HUES64 (cell line): ENCODE data around the gene PHACTR4.
A peak's percentile ranks its signal among the peaks of the same experiment; 100 is the strongest.
"Not testable (repeated sequence)": the region's sequence is repeated elsewhere in the genome, so short reads cannot be mapped to it uniquely, and the experiment has no call there.

Source experiments
- H3K27ac ChIP-seq: 2 replicates; pipeline ENCODE4 v1.7.0; 2013; ENCODE audit warnings: low read depth, low read length, inconsistent platforms
- H3K27me3 ChIP-seq: 2 replicates; pipeline ENCODE4 v1.6.1; 2013; ENCODE audit warnings: mild to moderate bottlenecking, low read length; ENCODE audit not compliant: insufficient read depth
- H3K36me3 ChIP-seq: 2 replicates; pipeline ENCODE4 v1.6.1; 2013; ENCODE audit warnings: mild to moderate bottlenecking, low read length; ENCODE audit not compliant: insufficient read depth
- H3K4me1 ChIP-seq: 2 replicates; pipeline ENCODE4 v1.6.1; 2013; ENCODE audit warnings: mild to moderate bottlenecking, low read length, moderate library complexity; ENCODE audit not compliant: insufficient read depth
- H3K4me3 ChIP-seq: 2 replicates; pipeline ENCODE4 v1.5.1; 2013; ENCODE audit warnings: mild to moderate bottlenecking, low read length, moderate library complexity
- H3K9ac ChIP-seq: 2 replicates; pipeline ENCODE4 v1.6.1; 2013; ENCODE audit warnings: mild to moderate bottlenecking, low read depth, low read length
- H3K9me3 ChIP-seq: 2 replicates; pipeline ENCODE4 v1.6.1; 2013; ENCODE audit warnings: low read depth, low read length; ENCODE audit not compliant: insufficient read depth
- WGBS: fragments of 150-250, 120-280 bp; methylation state at CpG from one replicate; pipeline ENCODE4 v1.1.7; 2013; ENCODE audit warnings: missing lambda C conversion rate; 5-methylcytosine and 5-hydroxymethylcytosine counted together

The PHACTR4 gene

GRCh38 chr1:28340221-28340974 is 29.1 kb upstream of the PHACTR4 start:
- WGBS: 92% methylated on average over 4 of the region's 4 CpGs
- Histone ChIP-seq H3K4me3 (no peak overlapping the region), H3K36me3 (peaks cover 7% of the 10 kb centered on the region), H3K27ac (no peak overlapping the region), H3K27me3 (no peaks in the 10 kb centered on the region), H3K9ac (no peak overlapping the region), H3K4me1 (no peaks in the 10 kb centered on the region), H3K9me3 (no peaks in the 10 kb centered on the region)

- Histone ChIP-seq H3K9ac (no peak overlapping the region), H3K36me3 (no peaks in the 10 kb centered on the region), H3K4me1 (no peaks in the 10 kb centered on the region), H3K27ac (no peak overlapping the region), H3K27me3 (no peaks in the 10 kb centered on the region), H3K4me3 (no peak overlapping the region), H3K9me3 (no peaks in the 10 kb centered on the region)
- 80% methylated on average over 2 of the region's 2 CpGs for WGBS
Observed at GRCh38 chr1:28341591-28341990, 27.9 kb upstream of the PHACTR4 start.

GRCh38 chr1:28343405-28343804 is 26.1 kb upstream of the PHACTR4 start:
- Histone ChIP-seq H3K4me1 (no peaks in the 10 kb centered on the region), H3K36me3 (no peaks in the 10 kb centered on the region), H3K4me3 (no peak overlapping the region), H3K9me3 (no peaks in the 10 kb centered on the region), H3K27me3 (no peaks in the 10 kb centered on the region), H3K9ac (no peak overlapping the region), H3K27ac (no peak overlapping the region)
- WGBS: 100% methylated on average over 2 of the region's 2 CpGs

- H3K27ac ChIP-seq, H3K9me3 ChIP-seq, H3K4me3 ChIP-seq, H3K4me1 ChIP-seq, H3K36me3 ChIP-seq, H3K27me3 ChIP-seq, H3K9ac ChIP-seq: not testable (repeated sequence)
- WGBS: 96% methylated on average over 8 of the region's 8 CpGs
Observed at GRCh38 chr1:28353248-28353810, 16.2 kb upstream of the PHACTR4 start.

GRCh38 chr1:28354121-28354520 is 15.4 kb upstream of the PHACTR4 start:
- Histone ChIP-seq H3K27me3 (no peaks in the 10 kb centered on the region), H3K27ac (no peak overlapping the region), H3K4me3 (no peak overlapping the region), H3K36me3 (no peaks in the 10 kb centered on the region), H3K9me3 (no peaks in the 10 kb centered on the region), H3K9ac (no peak overlapping the region), H3K4me1 (no peaks in the 10 kb centered on the region)
- 82% methylated on average over 3 of the region's 3 CpGs for WGBS

GRCh38 chr1:28358716-28359115 is 10.8 kb upstream of the PHACTR4 start:
- H3K4me3 ChIP-seq: no peak overlapping the region
- H3K4me1 ChIP-seq: no peaks in the 10 kb centered on the region
- 97% methylated on average over 3 of the region's 3 CpGs for WGBS
- H3K27ac ChIP-seq: no peak overlapping the region
- no peaks in the 10 kb centered on the region for H3K9me3 ChIP-seq
- H3K9ac ChIP-seq: no peak overlapping the region
- H3K27me3 ChIP-seq: no peaks in the 10 kb centered on the region
- no peaks in the 10 kb centered on the region for H3K36me3 ChIP-seq

GRCh38 chr1:28359592-28360239 is 9.8 kb upstream of the PHACTR4 start:
- H3K36me3 ChIP-seq: no peaks in the 10 kb centered on the region
- no peaks in the 10 kb centered on the region for H3K4me1 ChIP-seq
- no peak overlapping the region for H3K4me3 ChIP-seq
- H3K9ac ChIP-seq: no peak overlapping the region
- H3K9me3 ChIP-seq: no peaks in the 10 kb centered on the region
- 56% methylated on average over 6 of the region's 7 CpGs for WGBS
- H3K27ac ChIP-seq: no peak overlapping the region
- no peaks in the 10 kb centered on the region for H3K27me3 ChIP-seq

- no peaks in the 10 kb centered on the region for H3K27me3 ChIP-seq
- no peak overlapping the region for H3K9ac ChIP-seq
- H3K4me1 ChIP-seq: peaks cover 5% of the 10 kb centered on the region; the same call in 1 of the 2 replicates
- no peaks in the 10 kb centered on the region for H3K36me3 ChIP-seq
- 86% methylated on average over 4 of the region's 4 CpGs for WGBS
- no peak overlapping the region for H3K27ac ChIP-seq
- H3K4me3 ChIP-seq: no peak overlapping the region
- H3K9me3 ChIP-seq: no peaks in the 10 kb centered on the region
Observed at GRCh38 chr1:28364888-28365287, 4.7 kb upstream of the PHACTR4 start.

GRCh38 chr1:28365864-28366263 is 3.7 kb upstream of the PHACTR4 start:
- H3K9me3 ChIP-seq: no peaks in the 10 kb centered on the region
- H3K9ac ChIP-seq: no peak overlapping the region
- H3K36me3 ChIP-seq: no peaks in the 10 kb centered on the region
- H3K4me1 ChIP-seq: peaks cover 5% of the 10 kb centered on the region; the same call in 1 of the 2 replicates
- H3K27ac ChIP-seq: no peak overlapping the region
- no peak overlapping the region for H3K4me3 ChIP-seq
- H3K27me3 ChIP-seq: no peaks in the 10 kb centered on the region
- 88% methylated on average over 7 of the region's 7 CpGs for WGBS

GRCh38 chr1:28368608-28369007 is 932 bp upstream of the PHACTR4 start:
- H3K36me3 ChIP-seq, H3K27ac ChIP-seq, H3K4me3 ChIP-seq, H3K9ac ChIP-seq, H3K27me3 ChIP-seq, H3K9me3 ChIP-seq, H3K4me1 ChIP-seq: not testable (repeated sequence)
- WGBS: 96% methylated on average over 15 of the region's 15 CpGs

- H3K27me3 ChIP-seq: no peaks in the 10 kb centered on the region
- WGBS: 47% methylated on average over 26 of the region's 32 CpGs
- H3K4me1 ChIP-seq: peaks cover 5% of the 10 kb centered on the region; the same call in 1 of the 2 replicates
- H3K36me3 ChIP-seq: peaks cover 13% of the 10 kb centered on the region; the same call in 1 of the 2 replicates
- no peaks in the 10 kb centered on the region for H3K9me3 ChIP-seq
- H3K9ac ChIP-seq: peak overlapping the region; percentile 96
- H3K27ac ChIP-seq: peak overlapping the region; percentile 98
- H3K4me3 ChIP-seq: peak overlapping the region; percentile 95
Observed at GRCh38 chr1:28370239-28371009, 884 bp downstream of the PHACTR4 start.
